Measurements from ENCODE around the gene HM13. TPM values are rescaled to one million over a fixed set of nuclear protein-coding genes. Genes with fewer than 3 reads are reported as not detected.

Gene HM13
- total RNA-seq, 4 donors from 2014 or later, result 48.2 to 99.6 (median 58.1) TPM

DNA sequence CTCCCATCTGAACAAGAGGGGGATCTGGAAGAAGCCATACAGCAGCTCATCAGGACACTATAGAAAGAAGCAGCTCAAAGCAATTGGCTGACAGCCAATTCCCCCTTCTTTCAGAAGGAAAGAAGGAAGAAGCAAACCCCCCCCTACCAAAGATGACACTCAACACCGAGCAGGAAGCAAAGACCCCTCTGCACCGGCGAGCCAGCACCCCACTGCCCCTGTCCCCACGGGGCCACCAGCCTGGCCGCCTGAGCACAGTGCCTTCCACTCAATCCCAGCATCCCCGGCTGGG lies 38.0 kb upstream of the HM13 start:
- TF ChIP-seq, protein P1, sequence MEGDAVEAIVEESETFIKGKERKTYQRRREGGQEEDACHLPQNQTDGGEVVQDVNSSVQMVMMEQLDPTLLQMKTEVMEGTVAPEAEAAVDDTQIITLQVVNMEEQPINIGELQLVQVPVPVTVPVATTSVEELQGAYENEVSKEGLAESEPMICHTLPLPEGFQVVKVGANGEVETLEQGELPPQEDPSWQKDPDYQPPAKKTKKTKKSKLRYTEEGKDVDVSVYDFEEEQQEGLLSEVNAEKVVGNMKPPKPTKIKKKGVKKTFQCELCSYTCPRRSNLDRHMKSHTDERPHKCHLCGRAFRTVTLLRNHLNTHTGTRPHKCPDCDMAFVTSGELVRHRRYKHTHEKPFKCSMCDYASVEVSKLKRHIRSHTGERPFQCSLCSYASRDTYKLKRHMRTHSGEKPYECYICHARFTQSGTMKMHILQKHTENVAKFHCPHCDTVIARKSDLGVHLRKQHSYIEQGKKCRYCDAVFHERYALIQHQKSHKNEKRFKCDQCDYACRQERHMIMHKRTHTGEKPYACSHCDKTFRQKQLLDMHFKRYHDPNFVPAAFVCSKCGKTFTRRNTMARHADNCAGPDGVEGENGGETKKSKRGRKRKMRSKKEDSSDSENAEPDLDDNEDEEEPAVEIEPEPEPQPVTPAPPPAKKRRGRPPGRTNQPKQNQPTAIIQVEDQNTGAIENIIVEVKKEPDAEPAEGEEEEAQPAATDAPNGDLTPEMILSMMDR (IDR thresholded peaks at IDR 0.05; ENCODE audit: low read depth), result no peak

DNA sequence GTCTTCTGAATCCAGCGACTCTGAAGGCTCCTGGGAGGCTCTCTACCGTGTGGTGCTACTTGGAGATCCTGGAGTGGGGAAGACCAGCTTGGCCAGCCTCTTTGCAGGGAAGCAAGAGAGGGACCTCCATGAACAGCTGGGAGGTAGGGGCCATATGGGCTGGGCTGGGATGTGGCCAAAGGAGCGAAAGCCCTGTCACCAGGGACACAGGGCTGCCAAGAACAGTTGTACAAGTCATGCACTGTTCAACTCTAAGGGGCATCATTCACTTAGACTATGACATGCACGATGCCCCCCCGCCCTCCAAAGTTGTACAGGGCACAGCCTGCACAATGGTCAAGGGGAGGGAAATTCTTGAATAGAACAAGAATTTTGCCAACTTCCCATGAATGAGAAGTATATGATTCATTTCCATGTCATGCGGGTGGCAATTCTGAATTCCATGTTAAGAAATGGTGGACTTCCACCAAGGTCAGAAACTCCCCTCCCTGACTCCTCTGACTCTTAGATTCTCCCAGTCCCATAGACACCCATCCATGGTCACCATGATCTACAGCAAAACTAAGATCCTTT lies 37.5 kb upstream of the HM13 start:
- TF ChIP-seq, protein P1 (IDR thresholded peaks at IDR 0.05; ENCODE audit: low read depth), result no peak

DNA sequence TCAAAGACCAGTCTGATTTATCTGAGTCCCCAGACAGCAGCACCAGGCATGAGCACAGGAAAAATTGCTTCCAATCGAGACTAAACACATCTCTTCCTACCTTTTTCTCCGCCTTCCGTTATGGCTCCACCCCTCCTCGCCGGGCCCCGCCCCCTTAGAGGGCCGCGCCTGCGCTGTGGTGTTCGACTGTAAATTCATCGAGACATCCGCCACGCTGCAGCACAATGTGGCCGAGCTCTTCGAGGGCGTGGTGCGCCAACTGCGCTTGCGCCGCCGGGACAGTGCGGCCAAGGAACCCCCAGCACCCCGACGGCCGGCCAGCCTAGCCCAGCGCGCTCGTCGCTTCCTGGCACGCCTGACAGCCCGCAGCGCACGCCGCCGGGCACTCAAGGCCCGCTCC lies 30.2 kb upstream of the HM13 start:
- TF ChIP-seq, protein P1 (IDR thresholded peaks at IDR 0.05; ENCODE audit: low read depth), result no peak

DNA sequence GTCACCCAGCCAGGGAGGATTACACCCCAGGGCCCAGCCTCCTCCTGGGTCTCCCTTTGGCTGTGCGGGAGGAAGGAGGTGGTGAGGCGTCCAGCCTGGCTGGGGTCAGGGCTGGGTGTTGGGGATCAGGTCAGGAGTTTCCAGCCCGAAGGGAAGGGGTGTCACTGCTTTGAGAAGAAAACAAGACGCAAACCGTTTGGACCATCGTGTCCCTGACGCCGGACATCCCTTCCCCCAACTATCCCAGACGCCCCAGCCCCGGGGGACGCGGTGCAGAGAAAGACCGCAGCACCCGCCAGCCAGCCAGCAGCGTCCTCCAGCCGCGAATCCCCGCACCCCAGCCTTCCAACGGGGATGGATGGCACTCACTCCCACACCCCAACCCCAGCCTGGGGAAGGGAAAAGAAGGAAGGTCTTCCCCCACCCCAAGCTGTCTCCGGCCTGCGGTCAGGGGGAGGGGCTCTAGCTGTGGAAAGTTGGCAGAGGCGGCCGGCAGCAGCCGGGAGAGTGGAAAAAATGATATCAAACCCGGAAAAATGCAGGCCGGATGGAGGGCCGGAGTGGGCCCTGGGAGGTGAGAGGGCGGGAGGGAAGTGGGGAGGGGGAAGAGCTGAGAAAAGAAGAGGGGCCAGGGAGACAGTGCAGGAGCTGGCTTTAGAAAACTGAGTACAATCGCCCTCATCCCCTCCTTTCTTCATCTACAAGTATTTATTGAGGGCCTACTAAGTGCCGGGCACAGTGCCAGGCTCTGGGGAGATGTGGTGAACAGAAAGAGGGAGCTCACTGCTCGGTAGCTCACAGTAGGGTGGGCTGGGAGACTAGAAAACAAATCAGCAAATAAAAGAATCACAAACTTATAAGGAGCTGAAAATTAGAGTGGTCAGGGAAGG lies 28.5 kb upstream of the HM13 start:
- TF ChIP-seq, protein P1 (IDR thresholded peaks at IDR 0.05; ENCODE audit: low read depth), result no peak

DNA sequence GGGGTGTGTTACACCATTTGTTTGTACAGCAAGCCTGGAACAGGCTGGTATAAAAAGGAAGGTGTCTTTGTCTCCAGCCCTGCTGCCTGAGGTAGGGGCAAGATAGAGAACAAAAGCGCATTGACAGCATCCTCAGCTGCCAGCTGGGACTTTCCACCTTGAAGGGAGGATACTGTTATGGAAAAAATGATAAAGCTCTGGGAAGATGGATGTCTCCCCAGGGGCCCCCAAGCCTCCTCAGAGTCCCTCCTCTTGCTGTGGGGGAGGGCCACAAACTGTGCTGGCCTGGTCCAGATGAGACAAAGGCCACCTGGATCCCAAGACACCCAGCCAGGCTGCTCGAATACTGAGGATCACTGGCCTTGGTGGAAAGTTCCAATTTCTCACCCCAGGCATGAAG lies 26.1 kb upstream of the HM13 start:
- TF ChIP-seq, protein P1 (IDR thresholded peaks at IDR 0.05; ENCODE audit: low read depth), result no peak

DNA sequence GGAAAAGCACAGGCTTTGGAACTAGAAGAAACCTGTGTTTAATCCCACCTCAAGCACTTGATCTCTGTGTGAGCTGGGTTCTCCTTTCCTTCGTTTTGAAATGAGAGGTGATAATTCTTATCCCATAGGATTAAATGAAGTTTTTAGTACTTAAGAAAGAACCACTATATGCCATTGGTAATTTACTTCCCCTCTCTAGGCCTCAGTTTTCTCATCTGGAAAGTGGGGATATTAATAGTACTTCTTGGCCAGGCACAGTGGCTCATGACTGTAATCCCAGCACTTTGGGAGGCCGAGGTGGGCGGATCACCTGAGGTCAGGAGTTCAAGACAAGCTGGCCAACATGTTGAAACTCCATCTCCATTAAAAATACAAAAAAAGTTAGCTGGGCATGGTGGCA lies 25.1 kb upstream of the HM13 start:
- TF ChIP-seq, protein P1 (IDR thresholded peaks at IDR 0.05; ENCODE audit: low read depth), result no peak

DNA sequence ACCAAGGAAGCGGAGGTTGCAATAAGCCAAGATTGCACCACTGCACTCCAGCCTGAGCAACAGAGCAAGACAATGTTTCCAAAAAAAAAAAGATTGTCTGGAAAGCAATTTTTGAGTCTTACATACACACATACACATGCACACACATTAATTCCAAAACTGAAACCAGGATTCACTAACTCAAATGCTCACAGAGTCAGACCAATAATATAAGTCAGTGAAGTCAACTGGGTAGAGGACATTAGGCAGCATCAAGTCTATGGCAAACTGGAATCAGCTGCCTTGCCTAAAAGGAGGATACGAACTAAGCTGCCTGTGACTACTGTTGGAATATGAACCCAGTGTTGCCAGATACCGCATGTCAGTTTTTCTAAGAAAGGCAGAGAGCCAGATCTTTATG lies 23.5 kb upstream of the HM13 start:
- TF ChIP-seq, protein P1 (IDR thresholded peaks at IDR 0.05; ENCODE audit: low read depth), result no peak

Measured in subcutaneous adipose tissue (tissue), 4 donors.